Measurements from ENCODE around the gene CROCC2. TPM values are rescaled to one million over a fixed set of nuclear protein-coding genes. Genes with fewer than 3 reads are reported as not detected.

Gene CROCC2
- total RNA-seq, 4 donors from 2014 or later: 0.27 to 0.83 TPM; not detected in 2

- Histone ChIP-seq H3K4me1 (peaks cover 0 to 11% (median 4%) of the 10 kb centered on the region in 4 donors), H3K27me3 (no peaks in the 10 kb centered on the region), H3K4me3 (no peak overlapping the region), H3K27ac (peak overlapping the region in 1 of 4 donors; percentile 46), H3K36me3 (no peaks in the 10 kb centered on the region), H3K9me3 (no peaks in the 10 kb centered on the region)
- no peak for DNase-seq
- TF ChIP-seq POLR2A (IDR thresholded peaks at IDR 0.05) (no peak), CTCF (IDR thresholded peaks at IDR 0.05) (no peak)
Observed at GRCh38 chr2:240874715-240875227, 31.4 kb upstream of the CROCC2 start.

GRCh38 chr2:240875228-240876034, 30.7 kb upstream of the CROCC2 start:
- Histone ChIP-seq H3K4me3 (no peak overlapping the region), H3K4me1 (peaks cover 0 to 11% (median 4%) of the 10 kb centered on the region in 4 donors), H3K36me3 (no peaks in the 10 kb centered on the region), H3K9me3 (no peaks in the 10 kb centered on the region), H3K27me3 (no peaks in the 10 kb centered on the region), H3K27ac (peak overlapping the region in 1 of 4 donors; percentile 12)
- TF ChIP-seq CTCF (IDR thresholded peaks at IDR 0.05) (no peak), POLR2A (IDR thresholded peaks at IDR 0.05) (no peak)
- DNase-seq: no peak

- H3K27me3 ChIP-seq: no peaks in the 10 kb centered on the region
- no peak overlapping the region for H3K4me3 ChIP-seq
- H3K4me1 ChIP-seq: peaks cover 0 to 11% (median 4%) of the 10 kb centered on the region in 4 donors
- H3K27ac ChIP-seq: peak overlapping the region in 1 of 4 donors; percentile 66
- peak in 1 of 3 donors; percentile 44 for DNase-seq
- H3K36me3 ChIP-seq: no peaks in the 10 kb centered on the region
- no peaks in the 10 kb centered on the region for H3K9me3 ChIP-seq
- TF ChIP-seq CTCF (IDR thresholded peaks at IDR 0.05) (no peak), POLR2A (IDR thresholded peaks at IDR 0.05) (no peak)
Observed at GRCh38 chr2:240876035-240876474, 30.1 kb upstream of the CROCC2 start.

GRCh38 chr2:240876475-240877251, 29.5 kb upstream of the CROCC2 start:
- H3K9me3 ChIP-seq: no peaks in the 10 kb centered on the region

More at GRCh38 chr2:240876475-240877251, 29.5 kb upstream of the CROCC2 start:
- Histone ChIP-seq H3K4me1 (peaks cover 0 to 11% (median 4%) of the 10 kb centered on the region in 4 donors), H3K27me3 (no peaks in the 10 kb centered on the region), H3K27ac (peak overlapping the region in 1 of 4 donors; percentile 66), H3K4me3 (no peak overlapping the region), H3K36me3 (no peaks in the 10 kb centered on the region)
- no peak for TF ChIP-seq POLR2A (IDR thresholded peaks at IDR 0.05)
- no peak for TF ChIP-seq CTCF (IDR thresholded peaks at IDR 0.05)
- DNase-seq: peak in 2 of 3 donors; percentile 79 to 83

Measured in Peyer's patch (tissue), 4 donors.